Forelimb muscle (tissue), 1 donor: ENCODE data around the gene PTPRT. TPM values are rescaled to one million over a fixed set of nuclear protein-coding genes. Genes with fewer than 3 reads are reported as not detected.
A peak's percentile ranks its signal among the peaks of the same experiment; 100 is the strongest.

Experiments
- DNase-seq: peaks from one replicate; pipeline ENCODE4 v3.0.0-alpha.2; 2013; ENCODE audit warnings: low read depth
- polyA plus RNA-seq: library from polyadenylated mRNA; unstranded; fragments of 120-200 nt; gene quantifications from one replicate; pipeline ENCODE4 v1.2.1, GENCODE V29; 2013; ENCODE audit not compliant: insufficient read length

PTPRT gene
- polyA plus RNA-seq, 1 donor: 0.35 TPM

DNA sequence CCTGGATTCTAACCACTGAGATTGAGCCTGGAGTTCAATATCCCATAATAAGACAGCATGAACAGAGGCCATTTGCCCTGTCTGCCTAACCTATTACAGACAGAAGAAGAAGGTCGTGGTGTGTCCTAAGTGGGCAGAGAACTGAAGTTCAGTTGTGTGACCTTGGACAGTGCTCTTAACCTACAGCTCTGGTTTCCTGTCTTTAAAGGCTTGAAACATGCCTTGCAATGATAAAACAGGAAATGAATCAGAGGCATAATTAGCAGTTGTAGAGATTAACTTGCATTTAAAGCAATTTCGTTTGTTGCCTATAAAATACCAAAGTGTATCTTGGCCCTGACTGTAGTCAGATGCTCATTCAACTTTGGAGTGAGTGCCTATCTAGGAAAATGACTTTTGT, 1064.3 kb downstream of the PTPRT start:
- no peak for DNase-seq

DNA sequence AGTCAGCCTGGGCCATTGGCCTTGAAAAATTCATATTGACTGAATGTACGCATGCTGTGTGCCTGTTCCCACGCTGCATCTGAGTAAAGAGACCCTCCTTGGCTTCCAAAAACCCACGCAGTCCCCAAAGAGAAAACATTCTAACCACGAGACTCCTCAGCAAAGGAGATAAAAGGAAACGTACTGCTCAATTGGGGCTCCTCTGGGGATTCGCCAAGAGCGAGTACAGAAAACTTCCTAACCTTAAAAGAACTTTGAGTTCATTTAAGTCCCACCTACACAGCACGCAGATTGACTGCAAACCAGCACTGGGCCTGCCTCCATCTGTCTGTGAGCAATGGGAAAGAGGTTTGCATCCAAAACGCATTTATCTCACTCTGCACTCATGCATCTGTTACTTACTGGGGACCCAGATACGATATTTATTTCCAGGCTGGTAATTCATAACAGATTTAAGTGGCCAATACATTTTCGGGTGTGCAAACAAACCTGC, 1065.7 kb downstream of the PTPRT start:
- peak; percentile 66 for DNase-seq

DNA sequence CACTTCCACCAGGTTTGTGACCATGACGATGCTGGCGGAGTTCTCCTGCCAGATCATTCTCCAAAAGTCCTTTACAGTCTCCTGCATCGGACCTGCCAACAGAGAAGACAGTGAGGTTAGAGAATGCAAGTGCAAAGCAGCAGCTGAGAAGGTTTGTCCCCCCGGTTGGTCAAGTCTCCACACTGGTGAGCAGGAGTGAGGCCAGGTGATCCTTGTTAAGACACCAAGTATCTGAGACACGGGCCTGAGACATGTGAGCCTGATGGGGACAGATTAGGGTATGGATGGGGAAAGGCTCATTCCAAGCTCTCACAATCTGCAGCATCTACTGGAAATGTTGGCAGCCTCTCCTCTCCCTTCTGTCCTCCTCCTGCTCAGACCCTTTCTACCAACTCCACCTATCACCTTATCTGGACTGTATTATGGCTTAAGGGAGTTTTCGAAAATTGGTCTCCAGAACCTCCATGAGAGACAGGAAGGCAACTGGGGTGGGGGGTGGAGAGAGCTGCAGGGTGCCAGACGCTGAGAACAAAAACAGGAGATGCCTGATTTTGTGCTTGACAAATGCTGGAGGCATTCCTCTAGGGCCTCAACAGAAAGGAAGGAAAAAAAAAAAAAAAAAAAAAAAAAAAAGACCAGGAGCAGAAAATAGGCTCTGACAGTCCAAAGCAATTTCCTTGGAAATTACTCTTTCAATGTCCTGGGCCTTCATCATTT, 1071.1 kb downstream of the PTPRT start:
- no peak for DNase-seq

DNA sequence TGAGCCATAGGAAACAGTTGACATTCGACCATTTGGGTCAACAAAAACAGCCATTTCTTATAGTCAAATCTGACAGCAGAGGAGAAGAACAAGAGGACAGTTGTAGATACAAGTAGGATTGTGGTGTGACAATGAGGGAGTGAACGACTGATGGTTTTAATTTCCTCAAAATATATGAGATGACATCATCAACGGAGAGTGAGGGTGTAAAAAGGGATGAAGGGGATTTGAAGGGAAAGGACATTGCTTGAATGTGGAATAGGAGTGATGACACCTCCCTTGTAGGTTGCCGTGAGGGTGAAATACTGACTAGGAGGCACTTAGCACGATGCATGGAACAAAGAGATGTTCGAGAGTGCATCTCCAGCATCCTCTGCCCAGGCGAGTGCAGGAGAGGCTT, 1071.7 kb downstream of the PTPRT start:
- DNase-seq: no peak

DNA sequence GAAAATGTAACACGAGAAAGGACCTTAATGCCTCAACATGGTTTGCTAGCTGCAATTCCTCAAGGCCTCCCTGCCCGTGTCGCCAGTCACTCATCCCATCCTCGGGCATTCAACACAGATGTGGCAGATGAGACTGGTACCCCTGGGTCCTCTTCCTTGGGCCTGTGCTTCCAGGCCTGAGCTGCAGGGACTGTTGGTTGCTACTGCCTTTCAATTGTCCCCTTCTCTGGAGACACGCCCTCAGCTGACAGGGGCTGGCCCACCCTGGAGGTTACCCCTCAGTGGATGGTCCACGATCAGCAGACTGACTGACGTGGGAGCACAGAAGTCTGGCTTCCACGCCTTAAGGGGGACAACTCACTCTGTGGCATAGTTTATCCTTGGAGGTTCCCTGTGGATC, 1076.5 kb downstream of the PTPRT start:
- DNase-seq: no peak

DNA sequence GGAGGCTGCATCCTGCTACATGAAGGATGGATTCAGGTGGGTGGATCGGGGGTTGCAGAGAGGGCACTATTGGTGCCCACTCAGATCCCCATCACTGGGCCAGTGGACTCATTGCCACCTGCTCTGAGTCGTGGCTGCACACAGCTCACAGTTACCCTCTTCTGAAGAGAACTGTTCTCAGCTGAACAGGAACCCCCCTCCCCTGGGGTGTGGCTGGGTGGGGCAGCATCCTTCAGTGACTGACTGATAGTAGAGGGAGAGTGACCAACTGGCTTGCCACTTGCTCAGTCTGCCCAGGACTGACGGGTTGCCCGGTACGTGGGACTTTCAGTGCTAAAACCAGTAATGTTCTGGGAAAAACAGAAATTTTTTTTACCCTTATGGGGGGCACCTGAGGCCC, 1077.5 kb downstream of the PTPRT start:
- DNase-seq: no peak

DNA sequence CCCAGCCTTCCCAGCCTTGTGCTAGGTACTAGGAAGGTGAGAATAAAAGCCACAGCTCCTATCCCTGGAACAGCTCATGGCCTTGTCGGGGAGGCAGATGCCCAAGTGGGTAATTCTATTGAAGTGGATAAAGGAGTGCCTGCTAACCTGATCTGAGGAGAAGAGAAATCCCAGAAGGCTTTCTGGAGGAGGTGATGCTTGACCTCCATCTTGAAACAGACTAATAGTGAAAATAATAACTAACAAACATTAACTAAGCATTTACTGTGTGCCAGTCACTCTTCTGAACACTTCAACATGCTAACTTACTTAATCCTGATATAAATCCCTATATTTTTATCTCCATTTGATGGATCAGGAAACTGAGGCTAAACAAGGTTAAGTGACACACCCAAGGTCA, 1078.4 kb downstream of the PTPRT start:
- no peak for DNase-seq

DNA sequence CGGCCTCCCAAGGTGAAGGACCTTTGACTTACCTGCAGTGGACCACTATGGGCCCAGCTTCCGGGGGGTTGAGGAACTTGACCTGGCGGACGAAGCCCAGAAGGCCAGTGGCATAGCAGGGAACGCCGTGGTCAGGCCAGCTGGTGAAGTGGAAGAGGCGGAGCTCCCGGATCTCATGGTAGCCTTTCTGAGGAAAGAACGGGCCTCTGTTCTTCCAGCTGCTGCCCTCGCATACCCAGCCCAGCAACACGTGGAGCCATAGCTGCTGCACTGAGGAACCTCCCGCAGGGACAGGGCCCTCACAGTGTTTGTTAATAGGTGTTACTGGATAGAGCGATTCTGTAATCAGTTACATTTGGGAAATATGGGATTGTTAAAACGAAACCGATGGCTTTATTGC, 1079.4 kb downstream of the PTPRT start:
- no peak for DNase-seq

DNA sequence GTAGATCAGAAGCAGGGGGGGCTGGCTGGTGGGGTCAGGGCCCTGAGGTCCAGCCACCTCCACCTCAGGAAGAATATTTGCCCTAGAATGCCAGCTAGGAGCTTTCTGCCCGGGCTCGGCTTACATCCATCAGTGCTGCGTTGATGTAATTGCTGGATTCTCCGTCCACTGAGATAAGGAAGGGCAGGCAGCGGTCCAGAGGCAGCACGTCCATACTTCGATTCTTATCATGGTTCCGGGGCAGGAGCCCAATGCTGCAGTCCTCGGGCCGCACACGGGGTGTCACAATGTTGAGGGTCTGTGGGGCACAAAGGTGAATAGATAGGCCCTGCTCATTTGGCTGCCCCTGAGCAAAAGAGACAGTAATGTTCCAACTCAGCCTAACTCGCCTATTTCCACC, 1087.7 kb downstream of the PTPRT start:
- no peak for DNase-seq

DNA sequence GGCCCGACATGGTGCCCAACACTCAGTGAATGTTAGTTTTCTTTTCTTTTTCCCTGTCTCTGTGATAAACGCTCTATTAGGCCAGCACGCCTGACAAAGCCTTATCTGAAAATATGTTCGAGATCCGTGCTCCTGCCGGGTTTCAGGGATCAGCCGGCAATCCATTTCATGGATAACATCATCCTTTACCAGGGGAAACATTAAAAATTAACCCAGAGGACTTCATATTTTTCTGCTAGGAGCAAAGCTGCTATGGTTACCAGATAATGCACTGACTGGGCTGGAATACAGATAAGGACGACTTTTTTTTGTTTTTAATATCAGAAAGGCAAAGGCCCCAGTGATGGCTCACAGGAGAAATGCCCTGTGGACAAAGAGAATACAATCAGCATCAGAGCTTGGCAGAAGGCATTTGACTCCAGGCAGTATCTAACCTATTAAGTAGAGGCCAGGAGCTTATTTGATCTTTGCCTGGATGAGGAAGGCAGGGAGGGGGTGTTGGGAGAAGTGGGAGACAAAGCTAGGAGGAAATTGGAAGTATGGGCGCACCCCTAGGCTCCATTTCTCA, 1089.5 kb downstream of the PTPRT start:
- DNase-seq: no peak

DNA sequence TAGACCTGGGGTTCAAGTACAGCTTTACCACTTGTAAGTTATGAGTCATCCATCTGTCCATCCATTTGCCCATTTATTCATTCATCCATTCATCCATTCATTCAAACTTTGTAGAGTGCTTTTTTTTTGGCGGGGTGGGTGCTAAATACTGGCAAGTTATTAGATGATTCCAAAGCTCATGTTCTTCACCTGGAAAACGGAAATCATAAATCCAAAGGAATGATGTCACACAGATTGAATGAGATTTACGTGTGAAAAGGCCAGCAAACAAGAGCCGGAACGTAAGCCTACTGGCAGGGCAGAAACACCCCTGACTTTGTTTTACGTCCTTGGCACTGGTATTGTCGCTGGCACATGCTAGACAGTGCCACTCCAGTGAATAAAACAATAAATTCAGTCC, 1090.6 kb downstream of the PTPRT start:
- DNase-seq: no peak

DNA sequence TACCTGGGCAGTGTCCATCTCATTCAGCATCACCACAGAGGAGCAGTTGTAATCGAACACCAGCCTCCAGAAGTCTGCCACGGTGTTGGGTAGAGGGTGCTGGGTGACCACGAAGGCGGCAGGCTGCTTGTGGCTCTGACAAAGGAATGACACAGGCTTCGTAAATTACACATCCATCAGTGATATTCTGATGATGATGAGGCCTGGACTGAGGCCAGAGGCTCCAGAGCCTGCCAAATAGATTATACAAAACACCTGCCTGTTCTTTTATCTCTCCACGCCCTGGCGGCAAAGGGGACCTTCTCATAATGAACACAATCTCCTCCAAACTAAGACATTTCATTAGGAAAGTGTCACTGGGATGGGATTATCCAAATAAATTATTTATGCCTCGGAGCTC, 1091.3 kb downstream of the PTPRT start:
- no peak for DNase-seq

DNA sequence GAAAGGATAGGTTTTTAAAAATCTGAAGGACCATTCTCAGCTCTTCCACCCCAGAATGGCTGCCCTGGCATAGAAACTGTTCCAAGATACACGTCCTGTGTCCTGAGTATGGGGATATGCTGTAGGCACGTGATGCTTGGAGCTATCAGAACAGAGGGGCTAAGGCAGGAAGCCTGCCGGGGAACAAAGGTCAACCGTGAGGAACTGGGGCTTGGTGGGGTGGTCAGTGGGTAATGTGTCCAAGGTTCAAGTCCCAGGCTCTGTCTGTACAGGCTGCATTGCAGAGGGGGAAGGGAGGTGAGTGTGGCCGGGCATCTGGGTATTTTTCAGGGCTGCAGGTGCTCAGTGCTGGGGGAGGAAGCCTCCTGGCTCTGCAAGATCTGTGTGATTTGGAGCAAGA, 1092.0 kb downstream of the PTPRT start:
- no peak for DNase-seq

DNA sequence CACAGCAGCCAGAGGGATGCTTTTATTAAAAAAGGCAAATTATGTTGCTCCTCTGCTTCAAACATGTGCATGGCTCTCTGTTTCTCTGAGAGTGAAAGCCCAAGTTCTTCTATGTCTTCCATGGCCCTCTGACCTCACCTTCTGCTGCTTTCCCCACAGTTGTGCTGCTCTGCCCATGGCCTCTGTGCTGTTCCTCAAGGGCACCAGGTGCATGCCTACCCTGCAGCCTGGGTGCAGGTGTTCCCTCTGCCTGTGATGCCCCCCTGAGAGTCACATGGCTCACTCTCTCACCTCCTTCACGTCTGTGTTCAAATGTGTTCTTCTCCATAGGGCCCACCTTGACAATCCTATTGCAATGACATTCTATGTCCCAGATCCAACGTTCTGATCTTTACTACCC, 1094.5 kb downstream of the PTPRT start:
- DNase-seq: no peak

DNA sequence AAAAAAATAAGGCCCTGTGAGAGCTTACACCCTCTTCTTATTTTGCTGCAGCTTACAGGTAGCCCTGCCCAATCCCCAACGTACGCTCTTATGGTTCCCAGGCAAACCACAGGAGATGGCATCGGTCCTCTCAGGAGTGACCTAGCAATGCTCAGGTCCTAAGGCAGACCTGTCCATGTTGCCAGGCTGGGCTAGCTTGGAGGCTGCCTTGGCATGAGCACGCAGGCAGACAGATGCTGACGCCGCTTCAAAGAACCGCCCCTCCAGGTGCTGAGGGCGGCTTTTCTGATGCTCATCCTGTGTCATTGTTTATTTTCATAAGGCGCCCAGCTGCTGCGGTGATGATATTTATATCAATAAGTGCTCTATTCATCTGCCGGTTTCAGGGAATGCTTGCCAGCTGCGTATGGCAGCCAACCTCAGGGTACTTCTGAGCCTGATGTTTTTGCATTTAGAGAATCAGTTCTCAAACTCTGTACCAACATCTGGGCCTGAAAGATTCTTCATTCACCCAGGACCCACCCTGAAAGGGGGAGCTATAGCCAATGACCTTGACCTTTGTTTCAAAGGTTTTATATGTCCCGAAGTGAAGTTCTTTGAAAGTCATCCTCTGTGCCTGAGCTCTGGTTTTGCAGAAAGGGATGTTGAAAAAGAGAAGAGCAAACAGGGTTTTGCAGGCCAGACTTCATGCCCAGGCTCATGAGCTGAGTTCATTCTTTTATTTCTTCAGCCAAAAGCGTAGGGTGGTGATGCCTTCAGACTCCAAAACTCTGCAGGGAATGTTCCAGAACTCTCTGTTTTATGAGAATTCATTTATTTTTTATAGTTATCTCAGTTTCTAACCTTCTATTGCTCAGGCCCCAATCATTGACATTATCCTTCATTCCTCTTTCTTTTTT, 1095.9 kb downstream of the PTPRT start:
- no peak for DNase-seq

DNA sequence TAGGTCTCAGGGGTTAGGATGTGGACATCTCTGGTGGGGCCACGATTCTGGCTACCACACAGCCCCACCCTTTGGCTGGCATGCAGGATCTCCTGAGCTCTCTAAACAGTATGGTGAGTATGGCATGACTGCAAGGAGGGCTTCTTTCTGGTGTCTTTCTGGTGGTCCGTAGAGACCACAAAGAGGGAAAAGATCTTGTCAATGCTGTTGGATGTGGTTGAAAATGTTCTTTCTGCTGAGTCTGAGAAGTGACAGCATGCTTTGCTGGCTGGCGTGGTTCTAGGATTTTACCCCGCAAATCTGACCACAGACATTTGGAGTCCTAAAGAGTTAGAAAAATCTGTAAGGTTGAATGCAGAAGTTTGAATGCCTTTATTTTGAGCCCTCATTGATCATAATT, 1096.7 kb downstream of the PTPRT start:
- DNase-seq: no peak

DNA sequence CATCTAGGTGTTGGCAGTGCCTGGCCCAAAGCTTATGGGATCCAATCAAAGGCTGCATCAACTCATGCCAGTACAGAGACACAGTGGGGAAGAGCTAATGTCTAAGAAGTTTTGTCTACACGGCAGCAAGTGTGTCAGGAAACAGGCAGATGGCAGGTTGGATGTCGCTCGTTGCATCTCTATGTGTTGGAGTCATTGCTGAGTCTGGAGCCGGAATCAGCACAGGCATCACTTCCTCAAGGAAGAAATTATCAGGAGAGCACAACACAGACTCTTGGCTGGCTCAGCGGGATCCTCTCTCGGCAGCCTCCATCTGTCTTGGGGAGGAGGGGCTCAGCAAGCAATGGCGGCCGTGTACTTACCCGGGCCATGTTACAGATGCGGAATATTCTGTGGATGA, 1104.3 kb downstream of the PTPRT start:
- no peak for DNase-seq

DNA sequence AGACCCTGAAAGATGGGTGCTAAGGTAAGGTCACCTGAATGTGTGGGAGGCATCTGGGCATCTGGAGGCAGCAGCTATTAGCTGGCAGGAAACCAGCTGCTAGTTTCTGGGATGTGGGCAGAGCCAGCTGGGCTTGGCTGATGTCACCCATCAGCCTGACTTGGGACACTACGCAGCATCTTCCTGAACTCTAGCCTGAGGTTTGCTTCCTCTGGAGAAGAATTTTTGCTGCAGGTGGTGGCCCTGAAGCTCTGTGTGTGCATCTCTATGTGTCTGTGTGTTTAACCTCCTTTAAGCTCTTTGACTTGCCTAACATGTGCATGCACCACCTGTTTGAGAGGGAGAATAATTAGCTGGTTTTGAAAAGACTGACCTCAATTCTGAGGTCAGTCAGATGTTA, 1106.4 kb downstream of the PTPRT start:
- DNase-seq: no peak

DNA sequence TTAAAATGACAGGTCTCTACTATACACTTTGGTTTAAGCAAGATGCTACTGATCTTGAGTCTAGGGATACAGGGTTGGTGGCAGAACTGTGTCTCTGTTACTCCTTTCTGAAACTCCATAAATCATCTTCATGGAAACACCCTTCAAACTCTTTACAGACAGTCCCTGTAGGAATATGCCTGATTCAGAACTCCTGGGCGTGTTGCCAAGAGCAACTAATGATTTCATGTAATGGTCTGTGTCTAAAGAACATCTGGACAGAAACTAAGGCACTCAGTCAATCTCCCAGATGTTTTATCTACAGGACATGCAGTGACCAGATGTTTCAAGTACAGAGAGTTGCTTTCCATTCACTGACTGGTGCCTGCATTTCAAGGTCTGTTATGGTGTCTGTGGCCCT, 1107.1 kb downstream of the PTPRT start:
- peak; percentile 96 for DNase-seq

DNA sequence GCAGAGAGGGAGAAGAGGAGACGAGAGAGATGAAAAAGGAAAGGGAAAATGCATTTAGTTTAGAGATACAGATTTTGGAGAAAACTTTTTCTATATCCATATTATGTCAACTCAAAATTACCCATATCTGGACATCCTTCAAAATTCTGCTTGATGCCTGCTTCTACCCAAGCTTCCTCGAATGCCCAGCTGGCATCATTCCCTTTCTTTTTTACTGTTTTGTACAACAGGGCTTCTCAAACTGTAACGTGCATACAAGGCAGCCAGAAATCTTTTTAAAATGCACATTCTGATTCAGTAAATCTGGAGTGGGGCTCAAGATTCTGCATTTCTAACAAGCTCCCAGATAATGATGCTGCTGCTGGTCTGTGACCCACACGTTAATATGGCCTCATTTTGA, 1108.8 kb downstream of the PTPRT start:
- no peak for DNase-seq

DNA sequence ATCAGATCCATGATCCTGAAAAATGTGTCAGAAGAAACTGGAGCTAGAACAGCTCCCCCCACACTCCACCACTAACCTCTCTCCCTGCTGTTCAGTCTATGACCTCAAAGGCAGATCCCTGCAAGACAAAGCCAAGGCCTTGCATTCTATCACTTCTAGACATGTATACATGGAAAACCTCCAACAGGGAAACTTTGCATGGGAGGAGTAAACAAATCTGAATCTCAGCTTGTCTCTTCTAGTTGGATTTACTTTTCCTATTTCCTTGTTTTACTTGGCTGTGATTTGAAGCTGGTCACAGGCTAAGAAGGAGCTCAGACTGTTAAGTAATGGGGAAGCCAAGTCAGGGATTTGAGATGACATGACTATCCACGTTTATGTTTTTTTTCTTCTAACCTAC, 1114.8 kb downstream of the PTPRT start:
- no peak for DNase-seq

DNA sequence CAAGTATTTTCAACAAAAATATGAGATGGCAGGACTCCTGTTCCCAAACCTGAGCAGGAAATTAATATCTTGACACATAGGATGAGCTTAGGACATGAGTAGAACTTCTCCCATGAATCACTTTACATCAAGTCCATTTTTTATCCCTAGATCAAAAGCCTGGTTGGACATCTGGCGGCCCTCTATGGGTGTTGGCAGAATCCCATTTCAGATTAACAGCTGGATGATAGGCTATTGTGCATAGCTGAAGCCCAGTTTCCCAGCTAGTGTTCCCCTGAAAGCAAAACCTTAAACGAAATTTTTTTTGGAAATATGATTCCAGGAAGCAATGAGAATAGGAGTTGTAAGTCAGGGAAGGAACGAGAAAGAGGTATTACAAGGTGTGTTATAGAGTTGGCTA, 1122.1 kb downstream of the PTPRT start:
- no peak for DNase-seq

DNA sequence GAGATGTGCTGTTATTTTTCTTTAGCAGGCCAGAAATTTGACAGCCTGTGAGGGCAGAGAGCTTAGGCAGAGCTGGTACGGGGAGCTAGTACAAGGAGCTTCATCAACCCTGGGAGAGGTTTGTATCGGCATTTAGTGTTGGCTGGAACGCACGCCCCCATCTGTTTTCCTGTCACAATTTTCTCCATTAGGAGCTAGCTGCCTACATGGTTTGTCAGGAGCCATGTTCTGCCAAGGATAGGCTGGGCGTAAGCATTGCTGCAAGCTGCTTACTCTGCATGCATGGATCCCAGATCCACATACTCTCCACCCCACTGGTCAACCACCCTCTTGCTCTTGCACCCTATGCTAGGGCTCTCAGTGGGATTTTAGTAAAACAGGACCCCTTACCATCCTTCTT, 1122.5 kb downstream of the PTPRT start:
- no peak for DNase-seq
